HG02970 (cell line): Measurements from ENCODE around the gene ILF3.
"Not testable (repeated sequence)": the region's sequence is repeated elsewhere in the genome, so short reads cannot be mapped to it uniquely, and the experiment has no call there.

Experiments used
- ATAC-seq: cut with Tn5 transposase; IDR thresholded peaks from one replicate; pipeline ENCODE4 v1.9.1; 2021; ENCODE audit warnings: mild to moderate bottlenecking, moderate library complexity, moderate number of reproducible peaks; ENCODE audit not compliant: unreplicated experiment, low FRiP score

Gene ILF3

GRCh38 chr19:10670876-10671804 is 17.0 kb downstream of the ILF3 start:
- ATAC-seq, result no peak

GRCh38 chr19:10671922-10672321 is 17.8 kb downstream of the ILF3 start:
- ATAC-seq, result not testable (repeated sequence)

- not testable (repeated sequence) for ATAC-seq
These were observed 21.1 kb downstream of the ILF3 start for GRCh38 chr19:10675214-10675613.

GRCh38 chr19:10677751-10678150 is 23.6 kb downstream of the ILF3 start:
- no peak for ATAC-seq

- no peak for ATAC-seq
These were observed 24.7 kb downstream of the ILF3 start for GRCh38 chr19:10678813-10679212.

GRCh38 chr19:10679743-10680142 is 25.6 kb downstream of the ILF3 start:
- no peak for ATAC-seq

- no peak for ATAC-seq
These were observed 26.5 kb downstream of the ILF3 start for GRCh38 chr19:10680545-10681135.

GRCh38 chr19:10681658-10682057 is 27.5 kb downstream of the ILF3 start:
- no peak for ATAC-seq

- no peak for ATAC-seq
These were observed 28.4 kb downstream of the ILF3 start for GRCh38 chr19:10682397-10683063.

GRCh38 chr19:10683064-10683426 is 28.9 kb downstream of the ILF3 start:
- ATAC-seq, result no peak

GRCh38 chr19:10683582-10683981 is 29.4 kb downstream of the ILF3 start:
- ATAC-seq, result no peak

GRCh38 chr19:10685210-10685609 is 31.1 kb downstream of the ILF3 start:
- no peak for ATAC-seq

- ATAC-seq, result no peak
These were observed 32.0 kb downstream of the ILF3 start for GRCh38 chr19:10686193-10686592.

GRCh38 chr19:10686661-10687517 is 32.7 kb downstream of the ILF3 start:
- no peak for ATAC-seq

GRCh38 chr19:10687518-10688288 is 33.6 kb downstream of the ILF3 start:
- no peak for ATAC-seq

GRCh38 chr19:10688545-10689280 is 34.6 kb downstream of the ILF3 start:
- ATAC-seq, result no peak

- no peak for ATAC-seq
These were observed 36.2 kb downstream of the ILF3 start for GRCh38 chr19:10690341-10690781.

- no peak for ATAC-seq
These were observed 37.2 kb downstream of the ILF3 start for GRCh38 chr19:10691178-10691881.
